NCI-H1092 (cell line): ENCODE measurements around the gene AGAP1.

Experiments
- DNase-seq: peaks from one replicate; lab custom pipeline; 2025; lab: John Stamatoyannopoulos, UW

AGAP1 gene

GRCh38 chr2:235489897-235490296 is 3.9 kb upstream of the AGAP1 start:
- DNase-seq = no peak

- no peak for DNase-seq
Measured at GRCh38 chr2:235492850-235493344, 946 bp upstream of the AGAP1 start.

GRCh38 chr2:235493402-235493774 is 455 bp upstream of the AGAP1 start:
- DNase-seq = no peak

GRCh38 chr2:235494716-235495372 is 1.0 kb downstream of the AGAP1 start:
- no peak for DNase-seq

GRCh38 chr2:235495373-235496238 is 1.8 kb downstream of the AGAP1 start:
- no peak for DNase-seq

GRCh38 chr2:235496239-235496621 is 2.4 kb downstream of the AGAP1 start:
- no peak for DNase-seq

- DNase-seq = no peak
Measured at GRCh38 chr2:235497096-235497495, 3.3 kb downstream of the AGAP1 start.

GRCh38 chr2:235498541-235498940 is 4.7 kb downstream of the AGAP1 start:
- DNase-seq = no peak

GRCh38 chr2:235498946-235499812 is 5.3 kb downstream of the AGAP1 start:
- no peak for DNase-seq

- DNase-seq = no peak
Measured at GRCh38 chr2:235500110-235500760, 6.4 kb downstream of the AGAP1 start.

GRCh38 chr2:235500761-235501672 is 7.2 kb downstream of the AGAP1 start:
- DNase-seq = no peak

- no peak for DNase-seq
Measured at GRCh38 chr2:235501673-235502031, 7.8 kb downstream of the AGAP1 start.

- no peak for DNase-seq
Measured at GRCh38 chr2:235502336-235502735, 8.5 kb downstream of the AGAP1 start.

- no peak for DNase-seq
Measured at GRCh38 chr2:235504441-235505180, 10.8 kb downstream of the AGAP1 start.

GRCh38 chr2:235505181-235505741 is 11.4 kb downstream of the AGAP1 start:
- DNase-seq = no peak

- no peak for DNase-seq
Measured at GRCh38 chr2:235506291-235506996, 12.6 kb downstream of the AGAP1 start.

GRCh38 chr2:235506997-235507615 is 13.3 kb downstream of the AGAP1 start:
- DNase-seq = no peak

GRCh38 chr2:235507928-235508327 is 14.1 kb downstream of the AGAP1 start:
- DNase-seq = no peak
